Mucosa of descending colon (tissue), 3 donors: ENCODE data around the gene GUCA1C. TPM values are rescaled to one million over a fixed set of nuclear protein-coding genes. Genes with fewer than 3 reads are reported as not detected.

ENCODE experiments used
- ATAC-seq: fragments of 200-7000 bp; cut with Tn5 transposase; one replicate; pipeline ENCODE4 v1.9.1; 2020; ENCODE audit warnings: mild to moderate bottlenecking, moderate library complexity
- DNase-seq, 3 donors: peaks; one replicate each; pipeline ENCODE4 v3.0.0-alpha.2; 2020
- H3K36me3 ChIP-seq: fragments of 200-600 bp; one replicate; pipeline ENCODE4 v1.8.0; 2021; ENCODE audit warnings: low read depth, mild to moderate bottlenecking
- H3K4me1 ChIP-seq: fragments of 200-600 bp; one replicate; pipeline ENCODE4 v1.8.0; 2021; ENCODE audit warnings: low read depth, mild to moderate bottlenecking
- H3K4me3 ChIP-seq: fragments of 200-600 bp; one replicate; pipeline ENCODE4 v1.8.0; 2021; ENCODE audit warnings: mild to moderate bottlenecking
- H3K9me3 ChIP-seq: fragments of 200-600 bp; one replicate; pipeline ENCODE4 v1.8.0; 2021; ENCODE audit warnings: mild to moderate bottlenecking
- intact Hi-C, 2 donors: fragments of 100-400 bp; cut with DNase I in 1 of 2; cut with micrococcal nuclease in 1 of 2; formaldehyde crosslinking; loops; one replicate each; pipeline versions ENCODE4 v1.11.0 to v1.11.1; 2022; cut with DNase I, micrococcal nuclease
- total RNA-seq, 3 donors: library from RNA; stranded (reverse); fragmentation: NEBNext Ultra II Directional in 2 of 3; extraction: Animal tissue kit (Norgen Biotek cat#: 25700) in 2 of 3; gene quantifications; one replicate each; pipeline versions ENCODE4 v1.2.1 to v1.2.4, GENCODE V29; 2021 to 2023
- TF ChIP-seq, protein P1 (sequence below): fragments of 200-600 bp; IDR thresholded peaks from one replicate; pipeline ENCODE4 v1.8.0; 2022; ENCODE audit warnings: antibody characterized with exemption, mild to moderate bottlenecking
- donor health status: DM: no; HTN: no; CAD: no; lungs with moderate emphysema.
- donor health status: DM: no; HTN: no; CAD: no.
- donor health status: DM: no; HTN: yes; CAD: no.

Gene GUCA1C
- total RNA-seq, 3 donors from 2014 or later, result not detected

DNA sequence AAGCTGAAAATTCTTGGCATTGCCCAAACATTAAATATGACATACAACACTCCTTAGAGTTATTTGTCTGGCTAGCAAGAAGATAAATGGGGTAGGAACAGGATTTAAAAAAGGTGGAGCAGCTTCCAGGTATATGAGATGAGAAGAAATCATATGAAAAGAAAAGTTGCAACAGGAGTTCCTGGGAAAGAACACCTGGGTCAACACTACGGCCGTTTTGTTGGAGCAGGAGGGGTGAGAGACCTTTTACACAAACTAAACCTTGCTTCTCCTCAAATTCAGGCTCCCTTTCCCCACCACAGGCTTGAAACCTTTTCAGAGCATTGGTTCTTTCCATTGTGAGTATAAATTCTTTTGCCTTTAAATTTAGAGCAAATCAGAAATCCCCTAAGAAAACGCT, 18.8 kb upstream of the GUCA1C start:
- ATAC-seq, result no peak
- no peak for DNase-seq
- H3K9me3 ChIP-seq, result no peaks in the 10 kb centered on the region
- H3K4me3 ChIP-seq, result no peak overlapping the region
- H3K4me1 ChIP-seq, result no peaks in the 10 kb centered on the region
- H3K36me3 ChIP-seq, result no peaks in the 10 kb centered on the region
- intact Hi-C loops, result no loop called here
- TF ChIP-seq, protein P1, sequence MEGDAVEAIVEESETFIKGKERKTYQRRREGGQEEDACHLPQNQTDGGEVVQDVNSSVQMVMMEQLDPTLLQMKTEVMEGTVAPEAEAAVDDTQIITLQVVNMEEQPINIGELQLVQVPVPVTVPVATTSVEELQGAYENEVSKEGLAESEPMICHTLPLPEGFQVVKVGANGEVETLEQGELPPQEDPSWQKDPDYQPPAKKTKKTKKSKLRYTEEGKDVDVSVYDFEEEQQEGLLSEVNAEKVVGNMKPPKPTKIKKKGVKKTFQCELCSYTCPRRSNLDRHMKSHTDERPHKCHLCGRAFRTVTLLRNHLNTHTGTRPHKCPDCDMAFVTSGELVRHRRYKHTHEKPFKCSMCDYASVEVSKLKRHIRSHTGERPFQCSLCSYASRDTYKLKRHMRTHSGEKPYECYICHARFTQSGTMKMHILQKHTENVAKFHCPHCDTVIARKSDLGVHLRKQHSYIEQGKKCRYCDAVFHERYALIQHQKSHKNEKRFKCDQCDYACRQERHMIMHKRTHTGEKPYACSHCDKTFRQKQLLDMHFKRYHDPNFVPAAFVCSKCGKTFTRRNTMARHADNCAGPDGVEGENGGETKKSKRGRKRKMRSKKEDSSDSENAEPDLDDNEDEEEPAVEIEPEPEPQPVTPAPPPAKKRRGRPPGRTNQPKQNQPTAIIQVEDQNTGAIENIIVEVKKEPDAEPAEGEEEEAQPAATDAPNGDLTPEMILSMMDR, result no peak

DNA sequence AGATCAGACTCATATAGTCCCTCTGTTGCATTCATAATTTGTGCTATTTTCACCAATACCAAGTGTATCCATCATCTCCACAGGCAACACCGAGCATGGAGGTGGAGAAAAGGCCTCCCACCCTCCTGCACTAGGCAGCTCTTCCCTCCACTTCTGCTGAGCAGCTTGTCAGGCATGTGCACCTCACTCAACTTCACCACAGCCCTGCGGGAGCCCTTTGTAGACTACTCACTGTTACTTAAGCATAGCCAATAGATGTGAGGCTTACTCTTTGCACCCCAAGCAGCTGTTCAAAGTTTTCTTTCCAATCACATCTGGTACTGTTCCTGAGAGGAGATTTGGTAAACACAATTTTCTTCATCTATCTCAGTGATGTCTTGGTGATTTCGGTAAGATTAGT, 16.9 kb upstream of the GUCA1C start:
- Histone ChIP-seq H3K9me3 (no peaks in the 10 kb centered on the region), H3K36me3 (no peaks in the 10 kb centered on the region), H3K4me1 (no peaks in the 10 kb centered on the region), H3K4me3 (no peak overlapping the region)
- TF ChIP-seq, protein P1, result no peak
- DNase-seq (no peak), ATAC-seq (no peak)
- intact Hi-C loops, result no loop called here

DNA sequence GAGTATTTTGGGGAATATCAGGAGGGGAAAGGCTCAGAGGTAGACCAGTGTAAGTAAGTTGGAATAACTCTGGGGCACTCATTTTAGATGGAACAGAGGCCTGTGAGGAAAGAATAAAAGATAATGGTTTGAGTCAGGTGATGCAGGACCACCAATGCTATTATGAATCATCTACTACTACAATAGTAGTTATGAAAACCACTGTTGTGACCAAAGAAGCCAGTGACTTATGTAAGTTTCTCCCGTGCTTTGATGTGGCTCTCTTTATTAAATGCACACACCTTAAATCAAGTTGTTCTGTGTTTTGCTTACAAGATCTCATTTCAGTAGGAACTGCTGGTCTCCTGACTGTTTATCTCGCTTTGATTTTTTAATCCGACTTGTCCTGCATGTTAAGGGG, 13.1 kb upstream of the GUCA1C start:
- intact Hi-C loops, result no loop called here
- Histone ChIP-seq H3K9me3 (no peaks in the 10 kb centered on the region), H3K4me3 (no peak overlapping the region), H3K36me3 (no peaks in the 10 kb centered on the region), H3K4me1 (no peaks in the 10 kb centered on the region)
- TF ChIP-seq, protein P1, result no peak
- DNase-seq (no peak), ATAC-seq (no peak)

DNA sequence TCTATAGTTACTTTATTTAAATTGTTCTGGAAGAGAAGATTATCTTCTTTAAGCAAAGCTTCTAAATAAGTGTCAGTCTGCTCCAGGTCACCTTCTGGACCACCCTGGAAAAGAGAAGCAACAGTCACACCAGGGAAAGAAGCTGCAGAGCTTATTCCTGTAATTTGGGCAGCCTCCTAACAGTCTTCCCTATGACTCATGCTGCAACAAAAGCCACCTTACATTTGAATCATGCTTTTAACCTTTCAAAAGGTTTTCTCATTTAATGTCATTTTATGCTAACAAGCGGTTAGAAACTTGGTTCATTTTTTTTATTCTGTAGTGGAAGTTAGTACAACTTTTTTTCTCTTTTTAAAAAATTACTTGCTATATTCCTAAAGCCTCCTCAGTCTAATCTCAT, 5.3 kb upstream of the GUCA1C start:
- no peak overlapping the region for H3K4me3 ChIP-seq
- DNase-seq, result no peak
- H3K36me3 ChIP-seq, result no peaks in the 10 kb centered on the region
- TF ChIP-seq, protein P1, result no peak
- no peaks in the 10 kb centered on the region for H3K4me1 ChIP-seq
- H3K9me3 ChIP-seq, result no peaks in the 10 kb centered on the region
- intact Hi-C loops, result no loop called here
- ATAC-seq, result no peak

DNA sequence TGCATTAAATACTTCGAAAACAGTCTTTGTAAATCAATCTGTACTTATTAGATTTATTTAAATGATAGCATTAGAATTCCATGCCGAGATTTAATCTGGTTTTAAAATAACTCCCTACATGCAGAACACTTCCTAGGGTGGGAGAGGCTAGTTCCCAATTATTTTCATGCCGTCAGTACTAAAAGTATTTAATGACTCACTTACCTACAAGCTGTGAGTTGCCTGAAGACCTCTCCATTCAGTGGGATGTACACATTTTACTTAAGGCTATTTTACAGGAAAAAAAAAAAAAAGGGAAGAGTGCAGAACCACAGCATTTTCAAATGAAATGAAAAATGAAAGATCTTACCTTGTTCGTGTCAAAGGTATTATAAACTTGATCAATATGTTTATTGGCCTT, 469 bp downstream of the GUCA1C start:
- Histone ChIP-seq H3K9me3 (no peaks in the 10 kb centered on the region), H3K4me1 (no peaks in the 10 kb centered on the region), H3K36me3 (no peaks in the 10 kb centered on the region), H3K4me3 (no peak overlapping the region)
- ATAC-seq (no peak), DNase-seq (no peak)
- TF ChIP-seq, protein P1, result no peak
- intact Hi-C loops, result no loop called here

DNA sequence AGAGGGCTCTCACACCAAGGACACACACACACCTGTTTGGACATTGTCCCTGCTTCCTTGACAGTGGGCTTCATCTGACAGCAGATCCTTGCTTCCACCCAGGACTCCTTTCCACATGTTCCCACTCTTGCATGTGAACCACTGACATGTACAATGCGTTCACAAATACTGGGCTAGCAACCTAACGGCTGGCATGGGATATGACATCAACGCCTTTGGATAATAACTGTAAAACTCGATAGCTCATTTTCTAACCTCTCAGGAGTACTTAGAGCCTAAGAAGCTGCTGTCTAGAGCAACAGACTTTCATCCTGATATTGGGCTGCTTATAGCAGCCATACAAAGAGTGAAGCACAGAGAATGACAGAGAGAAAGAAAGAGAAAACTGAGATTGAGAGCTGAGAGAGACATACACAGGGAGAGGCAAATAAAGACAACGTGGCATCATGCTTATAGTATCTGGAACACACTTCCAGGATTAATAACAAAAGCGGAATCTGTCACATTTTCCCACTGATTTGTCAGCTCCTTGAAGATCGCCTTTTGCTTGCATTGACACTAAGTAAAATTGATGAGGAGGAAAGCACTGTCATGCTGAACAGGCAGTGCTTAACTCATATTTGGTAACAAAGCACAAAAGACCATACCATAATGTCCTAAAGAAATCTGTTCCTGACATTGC, 1.7 kb downstream of the GUCA1C start:
- TF ChIP-seq, protein P1, result no peak
- no peak overlapping the region for H3K4me3 ChIP-seq
- no peaks in the 10 kb centered on the region for H3K36me3 ChIP-seq

More for the DNA sequence above, 1.7 kb downstream of the GUCA1C start:
- Histone ChIP-seq H3K4me1 (no peaks in the 10 kb centered on the region), H3K9me3 (no peaks in the 10 kb centered on the region)
- intact Hi-C loops, result no loop called here
- ATAC-seq (no peak), DNase-seq (no peak)
